Left lobe of liver (tissue), 2 donors: ENCODE data around the gene NCR3LG1. TPM values are rescaled to one million over a fixed set of nuclear protein-coding genes. Genes with fewer than 3 reads are reported as not detected.
A peak's percentile ranks its signal among the peaks of the same experiment; 100 is the strongest.
"Not testable (repeated sequence)": the region's sequence is repeated elsewhere in the genome, so short reads cannot be mapped to it uniquely, and the experiment has no call there.

Source experiments
- ATAC-seq: fragments of 200-7000 bp; cut with Tn5 transposase; one replicate; pipeline ENCODE4 v1.9.1; 2020; ENCODE audit warnings: mild to moderate bottlenecking, moderate library complexity
- DNase-seq: peaks from one replicate; pipeline ENCODE4 v3.0.0-alpha.2; 2020; ENCODE audit warnings: low spot score
- total RNA-seq: library from RNA; stranded (reverse); gene quantifications from one replicate; pipeline ENCODE4 v1.2.1, GENCODE V29; 2021
- donor health status: DM: no; HTN: no; CAD: no; lungs with moderate emphysema.
- donor health status: DM: no; HTN: yes; CAD: no.

The NCR3LG1 gene
- total RNA-seq, 1 donor from 2014 or later: 0.35 TPM

- ATAC-seq: no peak
- DNase-seq: no peak
Observed at GRCh38 chr11:17408026-17408425, 56.4 kb downstream of the NCR3LG1 start.

GRCh38 chr11:17408641-17409040 is 57.0 kb downstream of the NCR3LG1 start:
- DNase-seq (no peak), ATAC-seq (no peak)

- no peak for ATAC-seq
- no peak for DNase-seq
Observed at GRCh38 chr11:17410606-17411379, 59.2 kb downstream of the NCR3LG1 start.

- no peak for ATAC-seq
- DNase-seq: no peak
Observed at GRCh38 chr11:17411418-17411817, 59.8 kb downstream of the NCR3LG1 start.

GRCh38 chr11:17412488-17413180 is 61.0 kb downstream of the NCR3LG1 start:
- DNase-seq: no peak

GRCh38 chr11:17413414-17414316 is 62.1 kb downstream of the NCR3LG1 start:
- DNase-seq (peak; percentile 88), ATAC-seq (peak; percentile 92)

More at GRCh38 chr11:17412488-17413180, 61.0 kb downstream of the NCR3LG1 start:
- ATAC-seq: no peak

- ATAC-seq: no peak
Observed at GRCh38 chr11:17414317-17414737, 62.7 kb downstream of the NCR3LG1 start.

GRCh38 chr11:17414992-17415391 is 63.4 kb downstream of the NCR3LG1 start:
- ATAC-seq (no peak), DNase-seq (no peak)

More at GRCh38 chr11:17414317-17414737, 62.7 kb downstream of the NCR3LG1 start:
- no peak for DNase-seq

GRCh38 chr11:17415523-17416104 is 64.0 kb downstream of the NCR3LG1 start:
- ATAC-seq (no peak), DNase-seq (no peak)

- no peak for DNase-seq
- ATAC-seq: no peak
Observed at GRCh38 chr11:17416492-17416891, 64.9 kb downstream of the NCR3LG1 start.

- ATAC-seq (no peak), DNase-seq (no peak)
Observed at GRCh38 chr11:17418444-17419081, 67.0 kb downstream of the NCR3LG1 start.

GRCh38 chr11:17421781-17422180 is 70.2 kb downstream of the NCR3LG1 start:
- no peak for ATAC-seq
- no peak for DNase-seq

GRCh38 chr11:17423533-17424310 is 72.1 kb downstream of the NCR3LG1 start:
- DNase-seq: no peak

GRCh38 chr11:17426233-17426632 is 74.6 kb downstream of the NCR3LG1 start:
- not testable (repeated sequence) for ATAC-seq, DNase-seq

More at GRCh38 chr11:17423533-17424310, 72.1 kb downstream of the NCR3LG1 start:
- peak; percentile 37 for ATAC-seq

Other genes with a start within 250 kb of the NCR3LG1 start
- 20.5 TPM for gene PIK3C2A, start 143.8 kb upstream of the NCR3LG1 start, total RNA-seq
- gene NUCB2, start 75.1 kb upstream of the NCR3LG1 start, total RNA-seq: 114 TPM
- 4.0 TPM for gene KCNJ11, start 36.9 kb downstream of the NCR3LG1 start, total RNA-seq
- 0.83 TPM for gene ABCC8, start 125.0 kb downstream of the NCR3LG1 start, total RNA-seq
- 1.2 TPM for gene USH1C, start 192.6 kb downstream of the NCR3LG1 start, total RNA-seq
- gene OTOG, start 195.5 kb downstream of the NCR3LG1 start, total RNA-seq: not detected